DLD1 (cell line): ENCODE measurements around the gene MYO3A.

ENCODE experiments used
- in situ Hi-C: cut with HindIII; loops from 2 replicates; pipeline ENCODE4 v1.10.0; 2017; ENCODE audit warnings: low sequenced_read_pairs

The MYO3A gene

DNA sequence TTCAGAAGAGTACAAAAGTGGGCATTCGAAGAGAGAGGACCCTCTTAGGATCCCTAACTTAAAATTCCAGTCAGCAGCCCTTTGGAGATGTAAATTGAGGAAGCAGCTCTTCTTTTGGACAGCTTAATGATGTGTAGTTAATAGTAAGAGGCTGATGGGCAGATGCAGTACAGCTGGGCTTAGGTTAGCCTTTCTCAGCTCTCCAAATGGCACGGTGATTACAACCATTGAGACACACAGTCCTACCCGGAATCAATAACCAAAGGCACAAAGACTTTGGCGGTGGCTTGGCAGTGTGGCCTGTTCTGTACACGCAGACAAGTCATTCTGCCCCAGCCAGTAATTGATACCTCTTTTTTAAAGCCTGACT, 309.3 kb downstream of the MYO3A start:
- in situ Hi-C loops = no loop called here

DNA sequence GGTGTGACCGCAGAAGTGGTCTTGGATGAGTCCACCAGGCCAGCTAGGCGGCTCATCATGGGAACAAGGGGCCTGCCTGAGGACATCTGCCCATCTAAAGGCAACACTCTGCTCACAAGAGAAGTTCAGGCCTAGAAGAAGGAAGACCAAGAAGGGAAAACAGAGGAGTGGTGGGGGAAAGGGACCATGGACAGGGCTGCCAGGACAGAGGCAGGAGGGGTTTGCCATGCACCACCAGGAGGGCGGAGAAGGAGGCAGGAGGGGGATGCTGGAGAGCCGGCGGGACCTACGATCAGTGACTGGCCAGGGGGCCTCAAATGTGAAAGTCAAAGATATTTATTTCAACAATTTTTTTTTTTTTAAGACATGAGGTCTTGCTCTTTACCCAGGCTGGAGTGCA, 315.7 kb downstream of the MYO3A start:
- in situ Hi-C loops = no loop called here

- in situ Hi-C loops = no loop called here
Measured at GRCh38 chr10:26251925-26252324, 317.9 kb downstream of the MYO3A start.

GRCh38 chr10:26254616-26255015, 320.6 kb downstream of the MYO3A start:
- in situ Hi-C loops = no loop called here

GRCh38 chr10:26259341-26259740, 325.3 kb downstream of the MYO3A start:
- in situ Hi-C loops = no loop called here
